GM12878 (cell line): ENCODE results near the gene ZSWIM6. TPM values are rescaled to one million over a fixed set of nuclear protein-coding genes. Genes with fewer than 3 reads are reported as not detected.
A peak's percentile ranks its signal among the peaks of the same experiment; 100 is the strongest.

ENCODE experiments used
- ATF7 ChIP-seq: fragments of 450-650 bp; IDR thresholded peaks from 2 replicates; pipeline ENCODE4 v1.6.1; 2016; ENCODE audit warnings: low read depth, mild to moderate bottlenecking
- BCL11A ChIP-seq: IDR thresholded peaks from 2 replicates; pipeline ENCODE4 v1.6.1; 2011; ENCODE audit warnings: low read depth, low read length
- BCLAF1 ChIP-seq: fragments of 450-650 bp; IDR thresholded peaks from 2 replicates; pipeline ENCODE4 v1.6.1; 2017; ENCODE audit warnings: antibody characterized with exemption, mild to moderate bottlenecking, moderate library complexity
- BRCA1 ChIP-seq: IDR thresholded peaks from 2 replicates; pipeline ENCODE4 v1.6.1; 2011; ENCODE audit warnings: low read depth, low read length, improper control_type of control experiment
- CHD1 ChIP-seq: IDR thresholded peaks from 2 replicates; pipeline ENCODE4 v1.6.1; 2012; ENCODE audit warnings: low read depth, low read length, improper control_type of control experiment
- EGR1 ChIP-seq, 2 experiments: IDR thresholded peaks; 1 replicate in 1 of 2; 2 replicates in 1 of 2; pipeline ENCODE4 v1.6.1; 2011 to 2012; ENCODE audit warnings: low read depth in 2 of 2, low read length in 2 of 2, borderline replicate concordance in 1 of 2, mild to moderate bottlenecking in 1 of 2, moderate library complexity in 1 of 2
- ETV6 ChIP-seq, 2 experiments: fragments of 450-650 bp in 1 of 2; IDR thresholded peaks in 1 of 2; conservative IDR thresholded peaks in 1 of 2; 2 replicates each; pipeline ENCODE4 v1.6.1; 2014; ENCODE audit warnings: antibody characterized with exemption in 1 of 2, borderline replicate concordance in 1 of 2, low read depth in 1 of 2, mild to moderate bottlenecking in 1 of 2, moderate library complexity in 1 of 2
- HCFC1 ChIP-seq: fragments of 150-350 bp; IDR thresholded peaks from 2 replicates; pipeline ENCODE4 v1.6.1; 2014; ENCODE audit warnings: low read length
- HDGF ChIP-seq: fragments of 450-650 bp; IDR thresholded peaks from 2 replicates; pipeline ENCODE4 v1.6.1; 2016; ENCODE audit warnings: antibody characterized with exemption
- IKZF2 ChIP-seq, 2 experiments: fragments of 450-650 bp; IDR thresholded peaks; 2 replicates each; pipeline ENCODE4 v1.6.1; 2017; ENCODE audit warnings: mild to moderate bottlenecking in 2 of 2, moderate library complexity in 2 of 2
- JUNB ChIP-seq: IDR thresholded peaks from 2 replicates; pipeline ENCODE4 v1.6.1; 2016; ENCODE audit warnings: antibody characterized with exemption, mild to moderate bottlenecking
- JUND ChIP-seq: IDR thresholded peaks from 2 replicates; pipeline ENCODE4 v1.6.1; 2012; ENCODE audit warnings: low read depth, mild to moderate bottlenecking, low read length, improper control_type of control experiment, moderate library complexity
- KLF5 ChIP-seq: fragments of 450-650 bp; IDR thresholded peaks from 2 replicates; pipeline ENCODE4 v1.6.1; 2014; ENCODE audit warnings: mild to moderate bottlenecking; ENCODE audit not compliant: partially characterized antibody
- LARP7 ChIP-seq: fragments of 450-650 bp; IDR thresholded peaks from 2 replicates; pipeline ENCODE4 v1.6.1; 2017; ENCODE audit warnings: mild to moderate bottlenecking
- MXI1 ChIP-seq: fragments of 150-350 bp; IDR thresholded peaks from 2 replicates; pipeline ENCODE4 v1.6.1; 2011; ENCODE audit warnings: low read depth, mild to moderate bottlenecking, inconsistent platforms, low read length, improper control_type of control experiment
- NFYB ChIP-seq: IDR thresholded peaks from 2 replicates; pipeline ENCODE4 v1.6.1; 2011; ENCODE audit warnings: low read depth, mild to moderate bottlenecking, low read length, improper control_type of control experiment, moderate library complexity; ENCODE audit not compliant: insufficient read depth
- NR2C1 ChIP-seq: fragments of 450-650 bp; IDR thresholded peaks from 2 replicates; pipeline ENCODE4 v1.6.1; 2017; ENCODE audit warnings: antibody characterized with exemption, mild to moderate bottlenecking, moderate library complexity
- NR2F1 ChIP-seq: fragments of 450-650 bp; conservative IDR thresholded peaks from 2 replicates; pipeline ENCODE4 v1.6.1; 2017; ENCODE audit warnings: mild to moderate bottlenecking
- PAX5 ChIP-seq: IDR thresholded peaks from 2 replicates; pipeline ENCODE4 v1.6.1; 2011; ENCODE audit warnings: low read depth, low read length, borderline replicate concordance
- POU2F2 ChIP-seq: IDR thresholded peaks from 3 replicates; pipeline ENCODE4 v1.6.1; 2011; ENCODE audit warnings: low read depth, mild to moderate bottlenecking, low read length, borderline replicate concordance
- RELA ChIP-seq: fragments of 450-650 bp; IDR thresholded peaks from 2 replicates; pipeline ENCODE4 v1.8.0; 2014; ENCODE audit warnings: borderline replicate concordance; ENCODE audit not compliant: partially characterized antibody
- SIN3A ChIP-seq: IDR thresholded peaks from 2 replicates; pipeline ENCODE4 v1.6.1; 2012; ENCODE audit warnings: low read depth, low read length, improper control_type of control experiment
- SUZ12 ChIP-seq: fragments of 200-600 bp; sonication (generic); IDR thresholded peaks from one replicate; pipeline ENCODE4 v1.6.1; 2018; ENCODE audit warnings: antibody characterized with exemption, mild to moderate bottlenecking; ENCODE audit not compliant: unreplicated experiment
- TCF3 ChIP-seq: IDR thresholded peaks from 2 replicates; pipeline ENCODE4 v1.6.1; 2012; ENCODE audit warnings: low read depth, mild to moderate bottlenecking, low read length, borderline replicate concordance; ENCODE audit not compliant: insufficient read depth
- YBX1 ChIP-seq: fragments of 450-650 bp; IDR thresholded peaks from 2 replicates; pipeline ENCODE4 v1.6.1; 2016; ENCODE audit warnings: antibody characterized with exemption
- ZBTB11 ChIP-seq: fragments of 450-650 bp; formaldehyde crosslinking; IDR thresholded peaks from 2 replicates; pipeline ENCODE4 v1.5.0; 2022; ENCODE audit warnings: mild to moderate bottlenecking, missing genetic modification characterization
- ZNF24 ChIP-seq: fragments of 450-650 bp; IDR thresholded peaks from 2 replicates; pipeline ENCODE4 v1.6.1; 2017; ENCODE audit warnings: antibody characterized with exemption, mild to moderate bottlenecking
- polyA plus RNA-seq, 11 experiments: library from polyadenylated mRNA; depleted of rRNA in 4 of 11; unstranded in 6 of 11; stranded (reverse) in 5 of 11; fragments of >200 nt; fragmentation: Nextera tagmentation in 4 of 11; fragmentation: Illumina TruSeq in 1 of 11; extraction: Ambion mirVana in 4 of 11; extraction: Trizol in 1 of 11; gene quantifications; 1 replicate in 1 of 11; 2 replicates in 10 of 11; pipeline versions ENCODE4 v1.2.1 to v1.2.3, GENCODE V29; 2011 to 2016; ENCODE audit warnings: inconsistent platforms in 2 of 11, missing spikeins in 2 of 11, low read depth in 1 of 11
- total RNA-seq, 4 experiments: library from RNA; depleted of rRNA in 3 of 4; stranded (reverse); fragments of >200 nt in 3 of 4; fragmentation: Illumina TruSeq in 1 of 4; extraction: Trizol in 1 of 4; gene quantifications; 2 replicates each; pipeline versions ENCODE4 v1.2.1 to v1.2.3, GENCODE V29; 2013 to 2021

The ZSWIM6 gene
- total and polyA plus RNA-seq, 10 of the 15 experiments (the other 5 are each of a cell fraction or from before 2014, with no cell fraction given): 0.53 to 6.2 (median 3.4) TPM

GRCh38 chr5:61329550-61330128, 2.4 kb upstream of the ZSWIM6 start (continued):
- no peak for TF ChIP-seq JUND
- no peak for TF ChIP-seq KLF5
- TF ChIP-seq HDGF: no peak
- TF ChIP-seq NR2C1: peak; percentile 19; the same call in 1 of the 2 replicates
- no peak for TF ChIP-seq CHD1
- TF ChIP-seq ETV6 (conservative IDR thresholded peaks at IDR 0.05 in 1 of 2, IDR thresholded peaks at IDR 0.05 in 1 of 2; ENCODE audit: borderline replicate concordance in 1 of 2, low read depth in 1 of 2): 0 out of 4 replicates have a peak, but pooled peaks of 1 of the 2 experiments have one; percentile 52
- peak; percentile 41 for TF ChIP-seq ATF7
- TF ChIP-seq ZBTB11: no peak
- no peak for TF ChIP-seq SIN3A
- no peak for TF ChIP-seq EGR1 (IDR thresholded peaks at IDR 0.05; ENCODE audit: borderline replicate concordance in 1 of 2, low read depth in 2 of 2, low read length in 2 of 2)
- no peak for TF ChIP-seq NFYB
- no peak for TF ChIP-seq MXI1
- TF ChIP-seq IKZF2 (IDR thresholded peaks at IDR 0.05): peak in 1 of 2 experiments; percentile 22; a peak in 1 of 4 replicates
- TF ChIP-seq BRCA1: no peak
- TF ChIP-seq BCLAF1: no peak
- no peak for TF ChIP-seq YBX1
- no peak for TF ChIP-seq SUZ12
- TF ChIP-seq RELA: no peak
- no peak for TF ChIP-seq POU2F2
- TF ChIP-seq ZNF24: no peak
- peak; percentile 79 for TF ChIP-seq JUNB
- no peak for TF ChIP-seq TCF3
- TF ChIP-seq HCFC1: no peak
- TF ChIP-seq PAX5: peak; percentile 49; the same call in 1 of the 2 replicates
- TF ChIP-seq BCL11A: no peak
- TF ChIP-seq NR2F1: peak; percentile 94
- TF ChIP-seq LARP7: no peak
